AG04449 (cell line): Measurements from ENCODE around the gene ZNF143.

Experiments
- CTCF ChIA-PET: fragments of 350-600 bp; formaldehyde crosslinking; extraction: SDS; loops from one replicate; lab custom pipeline; 2021; ENCODE audit warnings: antibody characterized with exemption; lab: Yijun Ruan, JAX
- POLR2A ChIA-PET: fragments of 400-600, 350-600 bp; formaldehyde crosslinking; extraction: SDS; loops from one replicate; lab custom pipeline; 2020; ENCODE audit warnings: antibody characterized with exemption, inconsistent platforms; lab: Yijun Ruan, JAX
- DNase-seq: peaks from one replicate; pipeline ENCODE4 v3.0.0-alpha.2; 2010; ENCODE audit warnings: low read depth, low spot score
- H3K4me3 ChIP-seq: 2 replicates; pipeline ENCODE4 v1.5.1; 2011; ENCODE audit warnings: low read depth, mild to moderate bottlenecking, control low read depth, low read length
- CTCF ChIP-seq: IDR thresholded peaks from one replicate; pipeline ENCODE4 v1.5.1; 2011; ENCODE audit warnings: mild to moderate bottlenecking, moderate library complexity, low read length, control low read depth, inconsistent platforms; ENCODE audit not compliant: insufficient read depth; ENCODE audit errors: missing control alignments

ZNF143 gene

DNA sequence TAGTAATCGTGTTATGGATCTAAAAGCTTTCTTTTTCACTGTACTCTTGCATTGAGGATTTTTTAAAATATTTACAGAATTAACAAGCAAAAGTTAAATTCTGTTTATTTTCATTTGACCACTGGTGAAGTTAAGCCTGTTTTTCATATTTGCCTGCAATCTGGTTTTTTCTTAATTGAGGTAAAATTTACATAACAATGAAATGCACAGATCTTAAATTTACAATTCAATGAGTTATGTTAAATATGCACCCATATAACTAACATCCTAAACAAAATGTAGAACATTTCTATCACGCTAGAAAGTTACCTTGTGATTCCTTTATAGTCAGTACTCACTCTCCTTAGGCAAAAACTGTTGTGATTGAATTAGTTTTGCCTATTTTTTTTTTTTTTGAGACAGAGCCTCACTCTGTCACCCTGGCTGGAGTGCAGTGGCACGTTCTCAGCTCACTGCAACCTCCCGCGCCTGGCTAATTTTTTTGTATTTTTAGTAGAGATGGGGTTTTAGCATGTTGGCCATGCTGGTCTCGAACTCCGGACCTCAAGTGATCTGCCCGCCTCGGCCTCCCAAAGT is 58.1 kb downstream of the ZNF143 start:
- H3K4me3 ChIP-seq: no peak overlapping the region
- no peak for DNase-seq
- ChIA-PET POLR2A (no interaction called here), CTCF (interaction anchor here (1.2 kb wide), 1 partner anchor 12 kb away, joined by 13 read pairs; no protein-coding TSS in a partner anchor)
- TF ChIP-seq CTCF: no peak

GRCh38 chr11:9524001-9524400 is 63.2 kb downstream of the ZNF143 start:
- no peak for DNase-seq
- ChIA-PET CTCF (interaction anchor here (1.0 to 3.6 kb wide), 3 partner anchors 11 to 224 kb away, joined by 3 to 23 read pairs (median 18); no protein-coding TSS in a partner anchor), POLR2A (no interaction called here)
- no peak overlapping the region for H3K4me3 ChIP-seq
- no peak for TF ChIP-seq CTCF

DNA sequence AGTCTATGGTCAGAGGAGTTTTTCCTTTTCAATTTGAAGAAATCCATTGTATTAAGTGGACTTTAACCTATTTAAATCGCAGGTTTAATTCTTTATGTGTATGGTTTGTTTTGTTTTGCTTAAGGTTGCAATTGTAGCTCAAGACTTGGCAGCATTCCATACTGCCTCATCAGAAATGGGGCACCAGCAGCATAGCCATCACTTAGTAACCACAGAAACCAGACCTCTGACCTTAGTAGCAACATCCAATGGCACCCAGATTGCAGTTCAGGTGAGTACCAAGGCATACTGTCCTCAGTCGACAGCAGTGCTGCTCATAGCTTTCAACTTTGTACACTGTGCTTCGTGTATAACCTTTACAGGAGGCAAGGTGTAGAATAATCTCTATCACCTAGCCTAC is 64.3 kb downstream of the ZNF143 start:
- ChIA-PET CTCF (interaction anchor here (0.6 to 3.6 kb wide), 6 partner anchors 10 to 222 kb away, joined by 3 to 23 read pairs (median 4); no protein-coding TSS in a partner anchor), POLR2A (no interaction called here)
- no peak for TF ChIP-seq CTCF

DNA sequence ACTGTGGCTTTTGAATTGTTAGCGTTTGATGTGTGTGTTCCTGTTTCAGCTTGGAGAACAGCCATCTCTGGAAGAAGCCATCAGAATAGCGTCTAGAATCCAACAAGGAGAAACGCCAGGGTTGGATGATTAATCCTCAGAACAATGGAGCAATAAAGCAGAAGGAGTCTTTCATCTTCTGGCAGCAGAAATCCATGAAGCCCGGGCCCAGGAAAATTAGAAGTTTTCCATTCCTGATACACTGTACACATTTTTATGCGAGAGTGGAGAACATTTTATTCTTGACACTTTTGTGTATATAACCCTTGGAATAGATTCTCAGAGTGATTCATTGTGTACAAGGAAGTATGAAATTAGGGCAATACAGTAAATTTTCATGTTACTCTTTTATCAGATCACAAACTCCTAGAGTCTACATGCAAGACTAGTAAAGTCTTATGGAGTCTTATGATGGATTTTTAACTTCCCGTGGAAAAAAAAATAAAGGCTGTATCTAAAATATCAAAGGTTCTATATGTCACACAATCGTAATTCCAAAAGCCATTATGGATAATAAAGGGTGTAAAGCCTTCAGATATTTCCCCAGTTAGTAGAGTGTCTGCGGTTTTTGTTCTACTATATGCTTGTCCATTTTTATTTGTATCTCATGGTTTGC is 66.8 kb downstream of the ZNF143 start:
- no peak overlapping the region for H3K4me3 ChIP-seq
- CTCF ChIA-PET: interaction anchor here (3.6 kb wide), 1 partner anchor 7 kb away, joined by 23 read pairs; no protein-coding TSS in a partner anchor
- POLR2A ChIA-PET: no interaction called here
- TF ChIP-seq CTCF: no peak
- peak; percentile 33 for DNase-seq

More for the DNA sequence above, 64.3 kb downstream of the ZNF143 start:
- H3K4me3 ChIP-seq: no peak overlapping the region
- DNase-seq: no peak

- TF ChIP-seq CTCF: no peak
- no peak overlapping the region for H3K4me3 ChIP-seq
- no peak for DNase-seq
- ChIA-PET POLR2A (no interaction called here), CTCF (no interaction called here)
Observed at GRCh38 chr11:9528136-9528501, 67.3 kb downstream of the ZNF143 start.
